ENCODE data around the gene PRKAA2. TPM values are rescaled to one million over a fixed set of nuclear protein-coding genes. Genes with fewer than 3 reads are reported as not detected.

PRKAA2 gene
- total and polyA plus RNA-seq, 9 donors = 0.81 to 5.4 (median 3.5) TPM

DNA sequence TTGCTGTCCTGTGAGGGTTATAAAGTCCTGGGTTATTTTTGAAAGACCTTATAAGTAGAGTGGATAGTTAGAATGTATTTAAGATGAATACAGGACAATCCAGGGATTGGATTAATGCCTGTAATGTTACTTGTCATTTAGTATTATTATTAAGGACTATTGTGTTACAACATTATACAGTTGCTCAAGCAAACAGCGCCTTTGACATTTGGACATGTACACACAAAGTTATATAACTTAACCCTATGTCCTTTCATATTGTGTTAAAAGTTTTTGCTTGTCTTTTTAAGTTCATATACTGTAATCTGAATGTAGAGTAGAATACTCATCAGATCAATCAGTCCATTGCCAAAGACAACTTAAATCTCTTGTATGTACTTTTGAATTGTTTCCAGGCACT is 2.0 kb downstream of the PRKAA2 start:
- Histone ChIP-seq H3K27me3 (no peaks in the 10 kb centered on the region), H3K4me3 (no peak overlapping the region), H3K27ac (no peak overlapping the region), H3K4me1 (ENCODE audit: insufficient read depth) (peaks cover 3% of the 10 kb centered on the region), H3K36me3 (no peaks in the 10 kb centered on the region), H3K9me3 (no peaks in the 10 kb centered on the region)
- TF ChIP-seq POLR2A (IDR thresholded peaks at IDR 0.05) (no peak), EP300 (IDR thresholded peaks at IDR 0.05) (no peak)
- TF ChIP-seq, protein P1, sequence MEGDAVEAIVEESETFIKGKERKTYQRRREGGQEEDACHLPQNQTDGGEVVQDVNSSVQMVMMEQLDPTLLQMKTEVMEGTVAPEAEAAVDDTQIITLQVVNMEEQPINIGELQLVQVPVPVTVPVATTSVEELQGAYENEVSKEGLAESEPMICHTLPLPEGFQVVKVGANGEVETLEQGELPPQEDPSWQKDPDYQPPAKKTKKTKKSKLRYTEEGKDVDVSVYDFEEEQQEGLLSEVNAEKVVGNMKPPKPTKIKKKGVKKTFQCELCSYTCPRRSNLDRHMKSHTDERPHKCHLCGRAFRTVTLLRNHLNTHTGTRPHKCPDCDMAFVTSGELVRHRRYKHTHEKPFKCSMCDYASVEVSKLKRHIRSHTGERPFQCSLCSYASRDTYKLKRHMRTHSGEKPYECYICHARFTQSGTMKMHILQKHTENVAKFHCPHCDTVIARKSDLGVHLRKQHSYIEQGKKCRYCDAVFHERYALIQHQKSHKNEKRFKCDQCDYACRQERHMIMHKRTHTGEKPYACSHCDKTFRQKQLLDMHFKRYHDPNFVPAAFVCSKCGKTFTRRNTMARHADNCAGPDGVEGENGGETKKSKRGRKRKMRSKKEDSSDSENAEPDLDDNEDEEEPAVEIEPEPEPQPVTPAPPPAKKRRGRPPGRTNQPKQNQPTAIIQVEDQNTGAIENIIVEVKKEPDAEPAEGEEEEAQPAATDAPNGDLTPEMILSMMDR (IDR thresholded peaks at IDR 0.05) = no peak
- intact Hi-C loops (cut with DNase I) = no loop called here
- WGBS, 3 donors = 93 to 100% (median 96%) methylated on average over 1 of the region's 1 CpG
- no peak for DNase-seq

DNA sequence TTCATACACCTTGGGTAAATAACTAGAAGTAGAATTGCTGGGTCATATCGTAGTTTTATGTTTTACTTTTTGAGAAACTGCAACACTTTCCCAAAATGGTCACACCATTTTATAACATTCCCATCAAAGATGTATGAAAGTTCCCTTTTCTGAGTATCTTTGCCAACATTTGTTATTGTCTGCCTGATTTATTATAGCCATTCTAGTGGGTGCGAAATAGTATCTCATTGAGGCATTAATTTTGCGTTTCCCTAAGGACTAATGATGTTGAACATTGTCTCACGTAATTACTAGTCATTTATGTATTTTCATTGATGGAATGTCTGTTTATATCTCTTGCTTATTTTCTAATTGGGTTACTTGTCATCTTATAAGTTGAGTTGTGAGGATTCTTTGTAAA is 3.4 kb downstream of the PRKAA2 start:
- intact Hi-C loops (cut with DNase I) = no loop called here
- Histone ChIP-seq H3K4me1 (ENCODE audit: insufficient read depth) (peaks cover 3% of the 10 kb centered on the region), H3K27ac (no peak overlapping the region), H3K36me3 (no peaks in the 10 kb centered on the region), H3K4me3 (no peak overlapping the region), H3K9me3 (no peaks in the 10 kb centered on the region), H3K27me3 (no peaks in the 10 kb centered on the region)
- 73 to 84% (median 75%) methylated on average over 4 of the region's 4 CpGs for WGBS, 3 donors
- TF ChIP-seq, protein P1 (IDR thresholded peaks at IDR 0.05) = no peak
- TF ChIP-seq POLR2A (IDR thresholded peaks at IDR 0.05) = no peak
- TF ChIP-seq EP300 (IDR thresholded peaks at IDR 0.05) = no peak
- DNase-seq = no peak

DNA sequence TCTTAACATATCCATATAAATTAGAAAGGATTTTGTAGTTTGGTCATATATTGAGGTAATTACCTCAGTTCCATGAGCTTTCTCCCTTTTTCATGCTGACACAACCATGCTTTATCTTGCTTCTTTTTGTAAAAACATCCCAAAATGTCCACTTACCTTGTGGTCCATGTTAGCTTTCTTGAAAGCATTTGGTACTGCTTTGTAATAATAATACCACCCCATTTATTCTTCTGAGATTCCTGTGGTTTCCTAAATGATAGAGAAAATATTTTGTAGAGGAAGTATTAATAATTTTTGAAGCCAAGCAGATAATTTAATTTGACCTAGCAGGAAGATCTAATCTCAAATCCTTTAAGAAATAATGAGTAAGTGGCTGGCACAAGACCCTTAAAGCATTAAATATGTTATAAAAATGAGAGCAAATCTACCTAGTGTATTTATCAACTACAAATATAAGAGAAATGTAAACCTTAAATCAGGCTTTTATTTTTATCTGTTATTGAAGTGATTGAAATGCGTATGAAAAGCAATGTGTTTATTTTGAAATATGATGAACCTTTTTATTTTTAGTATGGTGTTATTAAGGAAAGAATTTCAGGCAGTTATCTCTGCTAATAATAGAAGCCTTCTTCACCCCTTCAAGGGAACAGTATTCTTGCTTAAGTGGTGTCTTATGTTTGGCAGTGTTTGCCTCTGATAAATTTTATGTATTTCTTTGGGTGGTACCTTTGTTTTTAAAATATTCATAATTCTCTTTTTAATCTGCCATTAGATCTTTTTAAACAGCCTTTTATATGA is 9.2 kb downstream of the PRKAA2 start:
- Histone ChIP-seq H3K27me3 (no peaks in the 10 kb centered on the region), H3K36me3 (no peaks in the 10 kb centered on the region), H3K4me1 (ENCODE audit: insufficient read depth) (no peaks in the 10 kb centered on the region), H3K9me3 (no peaks in the 10 kb centered on the region), H3K27ac (no peak overlapping the region), H3K4me3 (no peak overlapping the region)
- TF ChIP-seq POLR2A (IDR thresholded peaks at IDR 0.05) = no peak
- TF ChIP-seq EP300 (IDR thresholded peaks at IDR 0.05) = no peak
- TF ChIP-seq, protein P1 (IDR thresholded peaks at IDR 0.05) = no peak
- WGBS, 3 donors = 37 to 45% (median 40%) methylated on average over 1 of the region's 1 CpG
- no peak for DNase-seq
- intact Hi-C loops (cut with DNase I) = no loop called here

DNA sequence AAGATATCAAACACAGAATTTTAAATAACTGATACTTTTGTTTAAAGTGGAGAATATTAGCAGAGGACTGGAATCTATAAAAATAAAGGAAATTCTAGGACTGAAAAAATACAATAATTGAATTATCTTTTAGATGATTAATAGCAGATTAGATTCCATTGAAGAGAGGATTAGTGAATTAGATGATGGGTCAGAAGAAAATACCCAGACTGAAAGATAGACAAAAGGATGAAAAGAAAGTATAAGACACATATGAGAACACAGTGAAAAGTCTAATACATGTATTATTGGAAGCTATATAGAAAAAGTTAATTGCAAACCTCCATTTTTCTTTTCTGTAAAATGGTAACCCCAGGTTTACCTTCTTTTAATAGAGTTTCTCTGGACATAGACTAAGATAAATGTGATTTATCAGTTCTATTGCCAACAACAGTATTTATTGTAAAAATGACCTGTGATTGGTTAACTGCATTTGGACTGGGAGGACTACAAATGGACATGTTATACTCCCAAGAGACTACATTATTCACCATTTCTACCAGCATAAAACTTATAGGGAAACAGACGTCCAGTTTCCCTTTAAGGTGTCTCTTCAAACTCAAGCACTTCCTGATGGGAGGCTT is 11.0 kb downstream of the PRKAA2 start:
- Histone ChIP-seq H3K27me3 (no peaks in the 10 kb centered on the region), H3K9me3 (no peaks in the 10 kb centered on the region), H3K4me1 (ENCODE audit: insufficient read depth) (no peaks in the 10 kb centered on the region), H3K27ac (no peak overlapping the region), H3K36me3 (no peaks in the 10 kb centered on the region), H3K4me3 (no peak overlapping the region)
- WGBS, 3 donors = 86 to 90% (median 86%) methylated on average over 1 of the region's 1 CpG
- no peak for DNase-seq
- TF ChIP-seq EP300 (IDR thresholded peaks at IDR 0.05) (no peak), POLR2A (IDR thresholded peaks at IDR 0.05) (no peak)
- TF ChIP-seq, protein P1 (IDR thresholded peaks at IDR 0.05) = no peak
- intact Hi-C loops (cut with DNase I) = no loop called here

Measured in ovary (tissue), 9 donors.